K562 (cell line): Measurements from ENCODE around the gene COL20A1.

Experiments used
- RAD51 ChIP-seq: fragments of 450-650 bp; IDR thresholded peaks from 2 replicates; pipeline ENCODE4 v1.7.1; 2016; ENCODE audit warnings: low read depth, mild to moderate bottlenecking, borderline replicate concordance
- RUNX1 ChIP-seq: sonication (generic); IDR thresholded peaks from 2 replicates; pipeline ENCODE4 v1.6.1; 2016; ENCODE audit warnings: antibody characterized with exemption, low read depth
- ZNF232 ChIP-seq: sonication (generic); formaldehyde crosslinking; IDR thresholded peaks from 2 replicates; pipeline ENCODE4 v1.8.0; 2022; ENCODE audit warnings: mild to moderate bottlenecking, missing genetic modification reagents
- ZNF436 ChIP-seq: fragments of 250-450, 450-650 bp; sonication (Bioruptor Pico); formaldehyde crosslinking; IDR thresholded peaks from 2 replicates; pipeline ENCODE4 v1.7.0; 2020; ENCODE audit warnings: mild to moderate bottlenecking
- ZNF589 ChIP-seq: fragments of 200-800 bp; sonication (Bioruptor generic); IDR thresholded peaks from 2 replicates; pipeline ENCODE4 v1.6.1; 2016; ENCODE audit warnings: low read depth, missing genetic modification characterization, missing compliant biosample characterization

GRCh38 chr20:63282946-63283345 lies 10.0 kb upstream of the COL20A1 start:
- no peak for TF ChIP-seq ZNF589 (CRISPR knock-in tag)
- no peak for TF ChIP-seq RAD51
- no peak for TF ChIP-seq ZNF232 (CRISPR knock-in tag)
- TF ChIP-seq ZNF436 (CRISPR knock-in tag): no peak
- no peak for TF ChIP-seq RUNX1
